Measurements from ENCODE around the gene TOMM34.

The TOMM34 gene

GRCh38 chr20:44973053-44973452, 12.9 kb upstream of the TOMM34 start:
- ATAC-seq (replicated peaks; ENCODE audit: extremely low read depth, poor library complexity, severe bottlenecking) (no peak), DNase-seq (ENCODE audit: low spot score in 2 of 2) (no peak)
- peaks cover 86% of the 10 kb centered on the region for H3K4me1 Mint-ChIP-seq
- H3K27me3 Mint-ChIP-seq = no peaks in the 10 kb centered on the region
- no peak overlapping the region for H3K27ac Mint-ChIP-seq (ENCODE audit: low read depth)
- H3K36me3 Mint-ChIP-seq (ENCODE audit: insufficient read depth) = peaks cover 59% of the 10 kb centered on the region
- H3K4me3 Mint-ChIP-seq = peak overlapping the region; percentile 19
- no peaks in the 10 kb centered on the region for H3K9me3 Mint-ChIP-seq

- Mint-ChIP-seq H3K27ac (ENCODE audit: low read depth) (peak overlapping the region; percentile 98), H3K36me3 (ENCODE audit: insufficient read depth) (peaks cover 63% of the 10 kb centered on the region), H3K4me3 (peak overlapping the region; percentile 100), H3K4me1 (peaks cover 83% of the 10 kb centered on the region), H3K9me3 (no peaks in the 10 kb centered on the region), H3K27me3 (no peaks in the 10 kb centered on the region)
- DNase-seq (ENCODE audit: low spot score in 2 of 2) (no peak), ATAC-seq (replicated peaks; ENCODE audit: extremely low read depth, poor library complexity, severe bottlenecking) (peak; percentile 39)
These were observed 10.1 kb upstream of the TOMM34 start for GRCh38 chr20:44970243-44970757.

- Mint-ChIP-seq H3K9me3 (no peaks in the 10 kb centered on the region), H3K4me1 (peaks cover 78% of the 10 kb centered on the region), H3K27me3 (no peaks in the 10 kb centered on the region), H3K27ac (ENCODE audit: low read depth) (peak overlapping the region; percentile 98), H3K4me3 (peak overlapping the region; percentile 100), H3K36me3 (ENCODE audit: insufficient read depth) (peaks cover 54% of the 10 kb centered on the region)
- ATAC-seq (replicated peaks; ENCODE audit: extremely low read depth, poor library complexity, severe bottlenecking) (peak; percentile 11), DNase-seq (ENCODE audit: low spot score in 2 of 2) (no peak)
These were observed 9.2 kb upstream of the TOMM34 start for GRCh38 chr20:44969300-44969894.

GRCh38 chr20:44967207-44967807, 7.1 kb upstream of the TOMM34 start:
- H3K27ac Mint-ChIP-seq (ENCODE audit: low read depth) = peak overlapping the region; percentile 98
- peaks cover 60% of the 10 kb centered on the region for H3K4me1 Mint-ChIP-seq
- DNase-seq (ENCODE audit: low spot score in 2 of 2) (peak in 1 of 2 donors; percentile 46), ATAC-seq (replicated peaks; ENCODE audit: extremely low read depth, poor library complexity, severe bottlenecking) (peak; percentile 52)
- H3K4me3 Mint-ChIP-seq = peak overlapping the region; percentile 100
- H3K36me3 Mint-ChIP-seq (ENCODE audit: insufficient read depth) = peaks cover 35% of the 10 kb centered on the region
- H3K27me3 Mint-ChIP-seq = no peaks in the 10 kb centered on the region
- no peaks in the 10 kb centered on the region for H3K9me3 Mint-ChIP-seq

GRCh38 chr20:44966030-44966961, 6.1 kb upstream of the TOMM34 start, which contains the start of gene STK4:
Gene STK4 (plus strand): TSS chr20:44966512. CDS start chr20:44966569, 57 bp downstream.
- peaks cover 63% of the 10 kb centered on the region for H3K4me1 Mint-ChIP-seq
- ATAC-seq (replicated peaks; ENCODE audit: extremely low read depth, poor library complexity, severe bottlenecking) = peak; percentile 74

GRCh38 chr20:44965651-44966029, 5.4 kb upstream of the TOMM34 start:
- no peaks in the 10 kb centered on the region for H3K27me3 Mint-ChIP-seq
- peak overlapping the region; percentile 100 for H3K4me3 Mint-ChIP-seq
- H3K27ac Mint-ChIP-seq (ENCODE audit: low read depth) = peak overlapping the region; percentile 98
- peaks cover 59% of the 10 kb centered on the region for H3K4me1 Mint-ChIP-seq
- H3K36me3 Mint-ChIP-seq (ENCODE audit: insufficient read depth) = peaks cover 27% of the 10 kb centered on the region
- no peak for ATAC-seq (replicated peaks; ENCODE audit: extremely low read depth, poor library complexity, severe bottlenecking)
- DNase-seq (ENCODE audit: low spot score in 2 of 2) = no peak
- H3K9me3 Mint-ChIP-seq = no peaks in the 10 kb centered on the region

More at GRCh38 chr20:44966030-44966961, 6.1 kb upstream of the TOMM34 start, which contains the start of gene STK4:
- peak; percentile 89 to 94 for DNase-seq (ENCODE audit: low spot score in 2 of 2)
- H3K4me3 Mint-ChIP-seq = peak within 1 kb of the TSS; percentile 100
- no peaks in the 10 kb centered on the region for H3K27me3 Mint-ChIP-seq
- H3K36me3 Mint-ChIP-seq (ENCODE audit: insufficient read depth) = peaks cover 29% of the 10 kb centered on the region
- H3K27ac Mint-ChIP-seq (ENCODE audit: low read depth) = peak within 1 kb of the TSS; percentile 98
- no peaks in the 10 kb centered on the region for H3K9me3 Mint-ChIP-seq

- Mint-ChIP-seq H3K27me3 (no peaks in the 10 kb centered on the region), H3K36me3 (ENCODE audit: insufficient read depth) (peaks cover 26% of the 10 kb centered on the region), H3K9me3 (no peaks in the 10 kb centered on the region), H3K4me1 (peaks cover 56% of the 10 kb centered on the region), H3K27ac (ENCODE audit: low read depth) (no peak overlapping the region), H3K4me3 (no peak overlapping the region)
- DNase-seq (ENCODE audit: low spot score in 2 of 2) (no peak), ATAC-seq (replicated peaks; ENCODE audit: extremely low read depth, poor library complexity, severe bottlenecking) (no peak)
These were observed 3.4 kb upstream of the TOMM34 start for GRCh38 chr20:44963325-44964215.

GRCh38 chr20:44962483-44962882, 2.3 kb upstream of the TOMM34 start:
- H3K27me3 Mint-ChIP-seq = no peaks in the 10 kb centered on the region
- H3K4me1 Mint-ChIP-seq = peaks cover 56% of the 10 kb centered on the region
- H3K4me3 Mint-ChIP-seq = no peak overlapping the region
- ATAC-seq (replicated peaks; ENCODE audit: extremely low read depth, poor library complexity, severe bottlenecking) (no peak), DNase-seq (ENCODE audit: low spot score in 2 of 2) (no peak)
- H3K27ac Mint-ChIP-seq (ENCODE audit: low read depth) = no peak overlapping the region
- no peaks in the 10 kb centered on the region for H3K9me3 Mint-ChIP-seq
- H3K36me3 Mint-ChIP-seq (ENCODE audit: insufficient read depth) = peaks cover 20% of the 10 kb centered on the region

- DNase-seq (ENCODE audit: low spot score in 2 of 2) = no peak
- no peaks in the 10 kb centered on the region for H3K9me3 Mint-ChIP-seq
- no peak overlapping the region for H3K27ac Mint-ChIP-seq (ENCODE audit: low read depth)
- no peak for ATAC-seq (replicated peaks; ENCODE audit: extremely low read depth, poor library complexity, severe bottlenecking)
- peaks cover 18% of the 10 kb centered on the region for H3K36me3 Mint-ChIP-seq (ENCODE audit: insufficient read depth)
- peaks cover 54% of the 10 kb centered on the region for H3K4me1 Mint-ChIP-seq
- no peak overlapping the region for H3K4me3 Mint-ChIP-seq
- H3K27me3 Mint-ChIP-seq = no peaks in the 10 kb centered on the region
These were observed 1.7 kb upstream of the TOMM34 start for GRCh38 chr20:44961870-44962267.

GRCh38 chr20:44961011-44961869, 1.0 kb upstream of the TOMM34 start:
- Mint-ChIP-seq H3K9me3 (no peaks in the 10 kb centered on the region), H3K4me3 (peak overlapping the region; percentile 88), H3K27ac (ENCODE audit: low read depth) (no peak overlapping the region), H3K4me1 (peaks cover 53% of the 10 kb centered on the region), H3K27me3 (no peaks in the 10 kb centered on the region), H3K36me3 (ENCODE audit: insufficient read depth) (peaks cover 14% of the 10 kb centered on the region)
- ATAC-seq (replicated peaks; ENCODE audit: extremely low read depth, poor library complexity, severe bottlenecking) (no peak), DNase-seq (ENCODE audit: low spot score in 2 of 2) (no peak)

GRCh38 chr20:44959638-44960102, 527 bp downstream of the TOMM34 start:
- H3K4me3 Mint-ChIP-seq = peak overlapping the region; percentile 88
- H3K27ac Mint-ChIP-seq (ENCODE audit: low read depth) = peak overlapping the region; percentile 63
- no peaks in the 10 kb centered on the region for H3K27me3 Mint-ChIP-seq
- peaks cover 44% of the 10 kb centered on the region for H3K4me1 Mint-ChIP-seq
- peaks cover 24% of the 10 kb centered on the region for H3K36me3 Mint-ChIP-seq (ENCODE audit: insufficient read depth)
- DNase-seq (ENCODE audit: low spot score in 2 of 2) = peak in 1 of 2 donors; percentile 39
- ATAC-seq (replicated peaks; ENCODE audit: extremely low read depth, poor library complexity, severe bottlenecking) = peak; percentile 79
- no peaks in the 10 kb centered on the region for H3K9me3 Mint-ChIP-seq

Measured in central memory CD8-positive, alpha-beta T cell (primary cell).